ENCODE results near the gene TFEB. TPM values are rescaled to one million over a fixed set of nuclear protein-coding genes. Genes with fewer than 3 reads are reported as not detected.
A peak's percentile ranks its signal among the peaks of the same experiment; 100 is the strongest.

Gene TFEB
- total RNA-seq, 2 donors from 2014 or later, result 33.3 to 34.6 TPM

DNA sequence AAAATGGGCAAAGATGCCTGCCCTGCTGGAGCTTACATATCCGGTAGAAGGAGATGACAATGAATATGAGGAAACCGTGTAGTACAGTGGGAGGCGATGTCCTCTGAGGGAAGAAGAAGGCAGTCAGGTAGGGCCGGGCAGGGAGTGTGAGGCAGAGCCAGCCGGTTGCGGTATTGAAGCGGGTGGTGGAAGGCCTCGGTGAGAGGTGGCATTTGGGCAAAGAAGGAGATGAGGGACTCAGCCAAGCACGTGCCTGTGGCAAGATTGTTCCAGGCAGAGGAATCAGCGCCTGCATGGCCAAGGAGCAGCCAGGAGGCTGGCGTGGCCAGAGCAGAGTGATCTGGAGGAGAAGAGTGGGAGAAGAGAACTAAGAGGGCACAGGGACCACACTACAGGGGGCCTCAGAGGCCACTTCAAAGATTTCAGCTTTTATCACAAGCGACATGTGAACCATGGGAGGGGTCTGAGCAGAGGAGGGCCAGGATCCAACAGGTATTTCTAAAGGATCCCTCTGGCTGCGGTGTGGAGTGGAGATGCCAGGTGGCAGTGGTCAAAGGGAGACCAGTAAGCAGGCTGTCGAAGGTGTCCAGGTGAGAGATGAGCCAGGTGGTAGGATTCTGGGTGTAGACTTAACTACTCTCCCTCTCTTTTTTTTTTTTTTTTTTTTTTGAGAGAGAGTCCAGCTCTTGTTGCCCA is 83.3 kb downstream of the TFEB start:
- no peak for DNase-seq

DNA sequence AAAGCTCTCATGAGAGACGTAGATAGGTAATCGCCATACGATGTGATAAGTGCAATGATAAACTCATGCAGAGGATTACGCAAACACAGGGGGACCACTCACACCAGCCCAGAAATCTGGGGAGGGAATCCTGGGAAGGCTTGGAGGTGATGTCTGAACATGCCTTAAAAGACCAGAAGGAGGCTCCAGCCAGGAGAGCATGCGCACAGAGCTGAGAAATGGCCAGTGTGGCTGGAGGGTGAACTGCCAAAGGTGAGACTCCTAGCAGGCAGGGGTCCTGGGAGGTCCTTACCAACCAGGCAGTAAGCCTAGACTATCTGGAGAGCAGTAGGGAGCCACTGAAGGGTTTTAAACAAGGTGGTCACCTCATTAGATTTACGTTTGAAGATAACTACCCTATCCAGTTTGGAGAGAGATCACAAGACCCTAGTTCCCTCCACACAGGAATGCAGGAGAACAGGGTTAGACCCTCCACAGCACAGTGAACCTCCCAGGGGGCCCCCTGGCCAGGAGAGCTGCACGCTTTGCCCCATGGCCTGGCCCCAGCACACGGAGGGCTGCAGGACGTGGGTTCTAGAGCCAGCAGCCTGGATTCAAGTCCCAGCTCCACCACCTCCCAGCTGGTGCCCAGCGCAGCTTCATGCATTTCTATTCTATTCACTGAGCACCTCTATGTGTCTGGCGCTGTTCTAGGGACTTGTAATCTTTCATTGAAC is 84.0 kb downstream of the TFEB start:
- ATAC-seq, result no peak
- no peak for DNase-seq

More for the DNA sequence above, 83.3 kb downstream of the TFEB start:
- intact Hi-C loops (cut with DNase I), result no loop called here
- no peak for ATAC-seq

DNA sequence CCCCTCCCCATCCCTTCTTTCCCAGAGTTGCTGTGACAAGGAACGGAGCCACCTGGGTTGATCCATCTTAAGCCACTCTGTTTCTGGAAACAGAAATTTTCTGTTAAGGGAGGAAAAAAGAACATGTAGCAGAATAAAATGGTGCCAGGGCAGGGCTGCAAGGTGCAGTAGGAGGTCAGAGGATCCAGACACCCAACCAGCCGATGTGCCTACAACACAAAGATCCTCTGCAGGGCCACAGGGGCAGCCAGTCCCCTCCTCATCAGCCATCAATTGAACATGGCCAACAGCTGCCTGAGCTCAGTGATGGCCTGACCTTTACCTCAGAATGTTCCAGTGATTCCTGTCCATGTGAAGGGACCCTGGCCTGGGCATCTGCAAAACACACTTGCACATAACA is 85.3 kb downstream of the TFEB start:
- intact Hi-C loops (cut with DNase I), result no loop called here
- DNase-seq (no peak), ATAC-seq (no peak)

More for the DNA sequence above, 84.0 kb downstream of the TFEB start:
- intact Hi-C loops (cut with DNase I), result no loop called here

DNA sequence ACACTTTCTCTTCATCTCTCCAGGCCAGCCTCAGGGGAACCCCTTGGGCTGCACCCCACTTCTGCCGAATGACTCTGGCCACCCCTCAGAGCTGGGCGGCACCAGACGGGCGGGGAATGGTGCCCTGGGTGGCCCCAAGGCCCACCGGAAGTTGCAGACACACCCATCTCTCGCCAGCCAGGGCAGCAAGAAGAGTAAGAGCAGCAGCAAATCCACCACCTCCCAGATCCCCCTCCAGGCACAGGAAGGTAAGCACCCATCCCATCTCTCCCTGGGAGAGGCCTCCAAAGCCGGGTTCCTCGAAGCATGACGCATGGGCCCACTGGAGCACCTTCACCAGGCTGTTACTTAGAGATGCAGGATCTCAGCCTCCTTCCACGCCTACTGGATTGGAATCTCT is 85.8 kb downstream of the TFEB start:
- intact Hi-C loops (cut with DNase I), result no loop called here

DNA sequence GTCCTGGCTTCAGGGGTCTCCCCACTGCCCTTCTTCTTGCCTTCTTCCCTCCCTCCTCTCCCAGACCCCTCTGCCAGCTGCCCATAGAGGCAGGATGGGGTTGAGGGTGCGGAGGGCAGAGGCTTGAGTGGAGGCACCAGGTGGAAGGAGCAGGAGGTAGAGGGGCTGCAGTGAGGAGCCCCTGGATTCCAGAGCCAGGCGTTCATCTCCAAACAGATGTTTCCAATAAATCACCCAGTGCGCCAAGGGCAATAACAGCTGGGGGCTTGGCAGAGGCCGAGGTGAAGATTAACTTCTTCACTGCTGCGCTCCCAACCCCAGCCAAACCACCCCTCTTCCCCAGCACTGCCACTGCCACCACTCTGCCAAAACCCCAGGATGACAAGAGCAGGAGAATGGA is 86.5 kb downstream of the TFEB start:
- DNase-seq, result no peak
- intact Hi-C loops (cut with DNase I), result no loop called here
- ATAC-seq, result no peak

More for the DNA sequence above, 85.8 kb downstream of the TFEB start:
- no peak for DNase-seq
- no peak for ATAC-seq

DNA sequence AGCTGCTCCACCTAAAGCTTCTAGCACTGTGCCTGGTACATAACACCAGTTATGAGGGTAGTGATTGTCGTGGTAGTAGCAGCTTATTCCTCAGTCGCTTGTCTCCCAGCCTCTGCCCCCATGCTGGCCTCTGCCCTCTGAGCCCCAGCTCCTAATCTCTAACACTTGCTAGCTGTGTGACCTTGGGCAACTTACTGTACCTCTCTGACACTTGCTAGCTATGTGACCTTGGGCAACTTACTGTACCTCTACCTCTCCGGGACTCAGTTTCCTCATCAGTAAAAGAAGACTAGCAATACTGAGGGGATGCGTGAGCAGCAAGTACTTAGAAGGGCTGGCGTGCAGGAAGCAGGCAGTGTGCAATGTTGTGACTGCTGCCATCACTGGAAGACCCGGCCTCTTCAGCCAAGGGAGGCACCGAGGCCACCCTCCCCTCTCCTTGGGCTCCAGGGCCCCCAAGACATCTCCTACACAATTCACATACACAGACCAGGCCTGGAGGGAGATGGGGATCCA is 87.3 kb downstream of the TFEB start:
- DNase-seq (no peak), ATAC-seq (no peak)
- intact Hi-C loops (cut with DNase I), result no loop called here

DNA sequence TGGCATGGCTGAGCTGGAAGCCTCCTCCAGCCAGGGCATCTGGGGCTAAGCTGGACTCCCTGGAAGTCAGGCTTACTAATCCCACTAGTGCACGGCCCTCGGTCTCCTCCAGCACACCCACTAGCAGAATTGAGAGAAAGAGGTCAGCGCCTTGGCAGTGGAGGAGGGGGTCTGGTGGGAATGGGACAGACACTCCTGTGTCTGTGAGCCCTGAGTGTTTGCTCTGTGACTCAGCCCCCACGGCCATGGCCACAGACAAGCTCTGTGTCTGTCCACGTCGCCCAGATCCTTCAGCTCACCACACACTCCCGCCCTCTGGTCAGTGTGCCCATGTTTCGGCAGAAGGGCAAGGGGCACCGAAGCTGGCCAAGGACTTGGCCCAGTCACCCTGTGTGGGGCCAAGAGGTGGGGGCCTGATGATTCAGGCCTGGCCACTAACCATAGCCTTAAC is 88.3 kb downstream of the TFEB start:
- intact Hi-C loops (cut with DNase I), result no loop called here
- ATAC-seq (peak; percentile 60 to 70), DNase-seq (no peak)

DNA sequence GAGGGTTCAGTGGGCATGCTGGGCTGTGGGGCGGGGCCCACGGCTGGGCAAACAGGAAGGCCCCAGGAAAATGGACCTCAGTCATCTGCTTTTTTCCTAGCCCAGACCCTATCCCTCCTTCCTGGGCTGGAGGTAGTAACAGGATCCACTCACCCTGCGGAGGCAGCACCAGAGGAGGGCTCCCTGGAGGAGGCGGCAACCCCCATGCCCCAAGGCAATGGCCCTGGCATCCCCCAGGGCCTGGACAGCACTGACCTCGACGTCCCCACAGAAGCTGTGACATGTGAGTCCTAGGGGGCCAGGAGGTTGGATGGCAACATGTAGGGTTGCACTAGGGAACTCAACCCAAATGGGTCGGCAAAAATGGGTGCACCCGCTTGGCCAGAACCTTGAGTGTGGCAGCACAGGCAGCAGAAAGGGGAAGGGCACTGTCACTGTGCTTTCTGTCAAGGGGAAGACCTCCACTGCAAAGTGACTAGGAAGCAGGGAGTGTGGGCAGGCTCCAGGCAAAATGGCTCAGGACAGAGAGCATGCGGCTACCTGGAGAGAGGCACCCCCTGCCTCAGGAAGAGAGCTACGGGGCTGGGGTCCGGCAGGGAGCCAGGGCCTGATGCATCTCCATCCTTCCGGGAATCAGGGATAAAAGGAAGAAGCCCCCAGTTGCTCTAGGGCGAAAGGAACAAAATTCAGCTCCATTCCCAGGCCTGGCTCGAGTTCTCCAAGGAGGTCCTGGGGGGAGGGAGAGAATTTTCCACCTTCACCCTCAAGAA is 89.2 kb downstream of the TFEB start:
- intact Hi-C loops (cut with DNase I), result no loop called here
- ATAC-seq (no peak), DNase-seq (no peak)

DNA sequence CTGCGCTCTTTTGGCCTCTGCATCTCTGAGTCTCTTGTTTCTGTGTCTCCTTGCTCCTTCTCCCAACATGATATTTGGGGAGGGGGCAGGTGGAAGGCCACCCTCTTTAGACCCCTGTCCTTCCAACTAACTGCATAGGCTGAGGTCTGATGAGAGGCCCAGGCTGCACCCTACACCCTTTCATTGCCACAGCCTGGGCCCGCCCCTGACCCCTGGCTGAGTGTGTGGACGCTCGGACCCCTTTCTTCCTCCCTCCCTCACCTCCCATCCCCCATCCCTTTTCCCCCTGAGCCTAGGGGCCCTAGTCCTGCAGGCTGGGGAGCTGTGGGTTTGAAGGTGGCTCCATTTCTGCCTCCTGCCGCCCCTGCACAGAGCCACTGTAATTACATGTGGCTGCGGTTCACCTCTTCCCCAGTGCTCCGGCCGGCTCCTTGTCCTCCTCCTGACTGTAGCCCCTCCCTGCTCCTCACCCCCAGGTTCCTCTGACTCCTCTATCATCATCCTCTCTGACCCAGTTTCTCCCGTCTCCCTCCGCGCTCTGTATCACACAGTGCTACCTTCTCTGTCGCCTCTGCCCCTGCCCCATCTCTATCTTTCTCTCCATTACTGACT is 90.3 kb downstream of the TFEB start:
- intact Hi-C loops (cut with DNase I), result no loop called here

DNA sequence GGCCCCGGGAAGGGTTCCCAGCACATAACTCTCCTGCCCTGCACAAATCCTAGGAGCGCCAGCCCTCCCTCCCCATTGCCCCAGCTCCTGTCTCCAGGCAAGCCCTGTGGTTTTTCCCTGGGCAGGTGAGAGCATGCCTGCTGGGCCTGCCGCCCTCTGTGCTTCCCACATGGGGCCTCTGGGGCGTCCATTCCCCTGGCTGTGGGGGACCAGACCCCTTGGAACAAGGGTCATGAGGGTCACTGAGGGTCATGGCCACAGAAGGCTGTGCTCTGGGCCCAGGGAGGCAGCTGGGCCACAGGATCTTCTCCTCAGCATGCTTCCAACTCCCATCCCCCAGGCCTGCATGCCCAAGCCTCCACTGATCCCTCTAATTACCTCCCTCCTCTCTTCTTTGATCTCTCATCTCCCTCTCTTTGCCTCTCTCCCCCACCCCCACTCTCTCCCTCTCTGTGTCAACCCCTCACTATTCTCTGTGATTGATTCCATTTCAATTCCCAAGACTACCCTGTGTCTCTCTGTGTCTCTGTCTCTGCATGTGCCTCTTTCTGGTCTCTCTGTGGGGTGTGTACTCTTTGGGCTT is 91.0 kb downstream of the TFEB start:
- intact Hi-C loops (cut with DNase I), result no loop called here
- DNase-seq, result no peak
- ATAC-seq, result no peak

More for the DNA sequence above, 90.3 kb downstream of the TFEB start:
- DNase-seq (no peak), ATAC-seq (peak in 1 of 2 donors; percentile 24)

DNA sequence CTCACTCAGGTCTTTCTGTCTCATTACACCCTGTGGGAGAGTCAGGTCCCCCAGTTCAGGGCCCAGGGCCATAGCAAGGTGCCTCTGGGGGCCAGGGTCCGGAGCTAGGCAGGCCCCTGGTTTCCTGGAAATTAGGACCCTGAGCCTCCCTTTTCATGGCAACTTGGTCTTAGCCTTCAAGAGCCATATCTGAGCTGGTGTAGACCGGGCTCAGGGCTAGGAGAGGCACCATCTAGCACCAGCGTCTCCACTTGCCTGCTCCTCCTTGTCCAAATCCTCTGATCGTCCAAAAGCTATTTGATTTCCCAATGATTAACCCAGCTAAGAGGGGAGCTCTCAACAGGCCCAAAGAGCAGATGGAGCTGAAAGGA is 91.5 kb downstream of the TFEB start:
- intact Hi-C loops (cut with DNase I), result no loop called here
- ATAC-seq (no peak), DNase-seq (no peak)

DNA sequence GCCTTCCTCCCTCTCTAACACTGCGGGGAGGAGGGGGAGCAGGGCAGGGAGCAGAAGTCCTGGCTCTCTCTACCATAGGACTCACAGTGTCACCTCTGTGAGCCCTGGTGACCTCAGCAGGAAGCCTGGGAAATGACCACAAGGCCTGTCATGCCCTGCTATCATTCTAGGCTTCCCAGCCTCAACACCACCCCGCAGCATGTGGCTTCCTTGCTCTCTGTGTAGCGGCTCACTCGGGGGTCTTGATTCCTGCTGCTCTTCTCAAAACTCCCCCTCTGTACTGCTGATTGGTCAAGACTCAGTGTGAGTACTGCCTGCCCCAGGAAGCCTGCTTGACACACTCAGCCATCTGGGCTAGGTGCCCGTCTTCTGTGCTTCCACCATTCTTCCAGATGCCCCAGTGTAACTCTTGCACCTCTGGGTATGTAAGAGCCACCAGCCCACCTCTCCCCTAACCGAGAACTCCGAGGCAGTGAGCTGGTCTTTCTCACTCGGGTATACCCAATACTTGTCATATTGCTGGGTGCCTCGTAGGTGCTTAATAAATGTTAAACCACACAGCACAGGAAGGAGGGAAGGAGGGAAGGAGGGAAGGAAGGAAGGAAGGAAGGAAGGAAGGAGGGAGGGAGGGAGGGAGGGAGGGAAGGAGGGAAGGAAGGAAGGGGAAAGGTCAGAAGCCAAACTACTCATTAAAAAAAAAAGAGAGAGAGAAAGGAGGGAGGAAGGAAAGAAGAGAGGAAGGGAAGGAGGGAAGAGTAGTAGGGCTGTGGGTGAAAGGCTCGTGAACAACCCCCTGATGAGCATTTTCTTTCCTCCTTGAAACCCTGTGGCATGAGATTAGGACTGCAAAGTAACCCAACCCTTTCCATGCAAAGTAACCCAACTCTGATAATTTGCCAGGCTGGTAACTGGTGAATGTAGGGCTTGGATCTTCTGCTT is 92.2 kb downstream of the TFEB start:
- DNase-seq, result no peak
- intact Hi-C loops (cut with DNase I), result no loop called here
- ATAC-seq, result no peak

DNA sequence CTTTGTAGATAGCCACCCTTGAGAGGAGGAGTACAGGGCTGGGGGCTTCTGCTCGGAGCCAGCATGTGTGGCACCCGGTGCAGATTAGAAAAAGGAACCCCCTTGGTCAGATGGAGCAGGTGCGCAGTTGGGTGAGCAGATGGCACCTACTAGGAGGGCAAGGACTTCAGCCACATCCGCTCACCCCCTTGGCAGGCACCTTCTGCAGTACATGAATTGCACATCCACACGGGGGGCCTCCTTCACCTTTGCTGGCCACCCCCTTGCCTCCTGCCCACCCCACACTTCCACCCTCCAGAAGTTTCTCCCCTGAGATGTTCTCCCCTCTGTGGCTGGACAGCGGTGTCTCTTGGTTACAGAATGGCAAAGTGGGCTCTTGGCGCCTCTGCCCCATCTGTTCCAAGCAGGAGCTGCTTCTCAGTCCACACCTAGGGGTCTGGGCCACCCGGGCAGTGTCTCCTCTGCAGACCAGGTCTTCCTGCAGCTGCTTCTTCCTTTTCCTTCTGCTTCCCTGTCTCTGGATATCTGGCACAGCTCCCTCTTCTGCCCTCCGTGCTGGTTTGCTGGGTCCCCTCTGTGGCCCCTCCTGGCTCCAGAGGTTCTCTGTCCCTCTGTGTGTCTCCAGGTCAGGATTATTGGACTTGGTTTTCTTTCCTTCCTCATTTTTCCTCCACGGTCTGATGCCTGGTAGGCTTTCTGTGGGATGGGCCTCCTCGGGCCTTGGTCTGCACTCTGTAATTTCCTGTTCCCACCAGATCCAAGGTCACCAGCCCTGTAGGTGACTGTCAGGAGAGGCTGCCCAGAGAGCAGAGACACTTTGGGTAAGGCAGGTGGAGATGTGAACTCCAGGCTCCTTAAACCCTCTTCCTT is 93.1 kb downstream of the TFEB start:
- ATAC-seq (no peak), DNase-seq (no peak)

DNA sequence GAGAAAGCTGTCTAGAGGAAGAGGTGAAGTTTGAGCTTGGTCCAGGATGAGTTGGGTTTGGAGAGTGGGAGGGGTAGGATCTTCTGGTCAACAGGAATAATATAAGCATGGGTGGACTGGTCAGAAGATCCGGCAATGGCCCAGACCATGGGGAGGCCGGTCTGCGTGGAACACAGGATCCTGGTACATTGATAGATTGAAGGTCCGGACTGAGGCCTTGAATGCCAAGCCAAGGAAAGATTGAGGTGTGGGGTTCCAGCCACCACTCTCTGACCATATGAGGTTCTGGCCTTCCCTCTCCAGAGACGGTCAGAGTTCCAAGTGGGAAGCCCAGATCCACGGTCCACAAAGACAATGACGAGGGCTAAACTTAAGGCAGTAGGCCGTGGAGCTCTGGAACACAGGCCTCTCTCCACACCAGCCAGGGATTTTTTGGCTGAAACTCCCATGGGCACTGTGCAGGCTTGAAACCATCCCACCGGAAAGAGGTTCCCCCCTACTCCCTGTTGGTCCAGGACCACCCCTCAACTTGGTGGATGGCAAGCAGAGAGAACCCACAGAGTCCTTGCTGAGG is 94.0 kb downstream of the TFEB start:
- DNase-seq (no peak), ATAC-seq (no peak)
- intact Hi-C loops (cut with DNase I), result no loop called here

More for the DNA sequence above, 93.1 kb downstream of the TFEB start:
- intact Hi-C loops (cut with DNase I), result no loop called here

DNA sequence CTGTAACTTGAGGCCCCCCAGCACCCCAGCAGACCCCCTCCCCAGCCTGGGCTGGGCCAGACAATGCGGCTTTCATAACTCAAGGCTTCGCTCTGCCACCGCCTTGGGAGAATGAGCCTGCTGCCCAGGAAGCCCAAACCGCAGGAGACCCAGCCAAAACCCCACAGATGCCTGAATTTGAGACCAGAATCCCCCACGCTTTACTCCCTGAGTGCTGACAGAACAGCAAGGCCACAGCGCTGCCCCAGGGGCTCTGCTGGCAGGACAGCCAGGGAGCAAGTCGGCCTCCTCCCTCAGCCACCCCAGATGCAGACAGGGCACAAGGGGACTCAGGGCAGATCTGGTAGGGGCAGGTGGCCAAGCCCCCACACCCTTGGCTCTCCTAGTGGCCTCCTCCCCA is 95.0 kb downstream of the TFEB start:
- intact Hi-C loops (cut with DNase I), result no loop called here
- DNase-seq, result no peak
- no peak for ATAC-seq

DNA sequence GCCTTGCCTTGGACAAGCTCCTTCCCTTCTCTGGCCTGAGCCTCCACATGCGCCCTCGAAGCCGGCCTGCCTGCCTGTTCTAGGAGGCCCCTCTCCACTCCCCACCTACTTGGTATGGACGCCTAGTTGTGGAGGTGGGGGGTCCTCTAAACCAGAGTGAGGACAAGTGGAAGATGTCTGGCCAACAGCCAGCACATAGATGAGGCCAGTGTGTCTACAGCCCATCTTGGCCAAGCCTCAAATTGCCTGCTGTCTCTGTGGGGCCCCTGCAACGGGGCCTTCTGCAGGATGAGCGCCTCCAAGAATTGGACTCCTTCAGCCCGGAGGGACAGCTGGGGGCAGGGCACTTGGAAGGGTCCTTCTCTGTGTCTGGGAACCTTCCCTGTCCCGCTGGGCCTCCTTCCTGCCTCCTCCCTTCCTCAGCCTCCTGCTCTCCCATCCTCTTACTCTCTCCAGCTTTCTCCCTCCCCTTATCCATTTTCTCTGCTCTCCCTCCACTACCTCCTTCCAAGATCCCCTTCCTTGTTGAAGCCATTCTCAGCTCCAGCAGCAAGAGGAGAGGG is 95.5 kb downstream of the TFEB start:
- ATAC-seq, result peak in 1 of 2 donors; percentile 3
- DNase-seq, result no peak
- intact Hi-C loops (cut with DNase I), result no loop called here

Data from left cardiac atrium (tissue), 4 donors.